Endothelial cell of umbilical vein (primary cell): Measurements from ENCODE around the gene ADTRP. TPM values are rescaled to one million over a fixed set of nuclear protein-coding genes. Genes with fewer than 3 reads are reported as not detected.

Experiments
- BruUV-seq: library from RNA; stranded (reverse); fragments of 400-500 nt; replicated peaks from 2 replicates; lab custom pipeline; 2021; lab: Mats Ljungman, UMichigan
- CTCF ChIA-PET: fragments of 300-600, 350-600 bp; sonication (Branson Sonifier 250); formaldehyde crosslinking; loops from one replicate; lab custom pipeline; 2021; ENCODE audit warnings: antibody characterized with exemption, inconsistent platforms; lab: Charles Lee
- POLR2A ChIA-PET: fragments of 300-600, 350-600 bp; sonication (Branson Sonifier 250); formaldehyde crosslinking; loops from one replicate; lab custom pipeline; 2021; ENCODE audit warnings: antibody characterized with exemption, inconsistent platforms; lab: Charles Lee
- DNase-seq: peaks from one replicate; pipeline ENCODE4 v3.0.0-alpha.2; 2011; ENCODE audit warnings: low read depth, low spot score
- FAIRE-seq: peaks from 2 replicates; lab custom pipeline; 2011; peaks lifted over from hg19 to GRCh38; lab: Jason Lieb, UNC
- H2AFZ ChIP-seq: 2 replicates; pipeline ENCODE4 v1.6.0; 2012; ENCODE audit warnings: low read depth, low read length, control low read depth, inconsistent platforms
- H3K27ac ChIP-seq: 2 replicates; pipeline ENCODE4 v1.5.1; 2011; ENCODE audit warnings: low read depth, mild to moderate bottlenecking, control low read depth, low read length, moderate library complexity; ENCODE audit not compliant: insufficient read depth
- H3K27me3 ChIP-seq, 2 experiments: 2 replicates each; pipeline versions ENCODE4 v1.6.0 to v1.6.1; 2011; ENCODE audit warnings: low read length in 2 of 2, mixed read lengths in 1 of 2; ENCODE audit not compliant: control insufficient read depth in 2 of 2, insufficient read depth in 2 of 2
- H3K36me3 ChIP-seq, 2 experiments: 2 replicates in 1 of 2; 3 replicates in 1 of 2; pipeline ENCODE4 v1.5.1; 2011; ENCODE audit warnings: low read length in 2 of 2, mild to moderate bottlenecking in 1 of 2, moderate library complexity in 1 of 2; ENCODE audit not compliant: control insufficient read depth in 2 of 2, insufficient read depth in 2 of 2; ENCODE audit errors: extremely low read depth in 1 of 2
- H3K4me1 ChIP-seq: 3 replicates; pipeline ENCODE4 v1.5.1; 2011; ENCODE audit warnings: mild to moderate bottlenecking, low read length; ENCODE audit not compliant: control insufficient read depth, insufficient read depth; ENCODE audit errors: extremely low read depth
- H3K4me2 ChIP-seq: 2 replicates; pipeline ENCODE4 v1.6.1; 2011; ENCODE audit warnings: low read length, control low read depth, mixed read lengths; ENCODE audit not compliant: insufficient read depth
- H3K4me3 ChIP-seq, 3 experiments: fragments of 200-600 bp in 1 of 3; sonication (generic), shearing (Covaris generic) in 1 of 3; replicated peaks in 1 of 3; 2 replicates each; pipeline ENCODE4 v1.5.1; 2011 to 2016; ENCODE audit warnings: control low read depth in 3 of 3, low read length in 3 of 3, mild to moderate bottlenecking in 2 of 3, inconsistent platforms in 1 of 3, low read depth in 1 of 3, moderate library complexity in 1 of 3; ENCODE audit not compliant: insufficient read depth in 1 of 3
- H3K79me2 ChIP-seq: 2 replicates; pipeline ENCODE4 v1.6.0; 2012; ENCODE audit warnings: low read length, inconsistent platforms; ENCODE audit not compliant: control insufficient read depth, insufficient read depth
- H3K9ac ChIP-seq: replicated peaks from 2 replicates; pipeline ENCODE3; 2011; ENCODE audit warnings: low read length, control low read depth; ENCODE audit not compliant: insufficient read depth; ENCODE audit errors: extremely low read depth
- H3K9me1 ChIP-seq: replicated peaks from 3 replicates; pipeline ENCODE4 v1.6.0; 2011; ENCODE audit warnings: mild to moderate bottlenecking, low read length; ENCODE audit not compliant: control insufficient read depth, insufficient read depth; ENCODE audit errors: extremely low read depth
- H3K9me3 ChIP-seq: replicated peaks from 2 replicates; pipeline ENCODE4 v1.5.1; 2012; ENCODE audit warnings: low read length, inconsistent platforms; ENCODE audit not compliant: control insufficient read depth, insufficient read depth
- H4K20me1 ChIP-seq: replicated peaks from 2 replicates; pipeline ENCODE3; 2011; ENCODE audit warnings: mild to moderate bottlenecking, low read length; ENCODE audit not compliant: control insufficient read depth, insufficient read depth; ENCODE audit errors: extremely low read depth
- CTCF ChIP-seq, 2 donors: IDR thresholded peaks; 1 replicate in 1 of 2; 2 replicates in 1 of 2; pipeline ENCODE4 v1.5.1; 2011; ENCODE audit warnings: low read length in 2 of 2, mild to moderate bottlenecking in 2 of 2, moderate library complexity in 2 of 2, control low read depth in 1 of 2, inconsistent platforms in 1 of 2, low read depth in 1 of 2; ENCODE audit not compliant: insufficient read depth in 1 of 2; ENCODE audit errors: extremely low read depth in 1 of 2
- EZH2 ChIP-seq: IDR thresholded peaks from 2 replicates; pipeline ENCODE4 v1.6.1; 2012; ENCODE audit warnings: borderline replicate concordance, low read depth, mild to moderate bottlenecking, moderate library complexity, low read length, inconsistent platforms; ENCODE audit not compliant: severe bottlenecking
- FOS ChIP-seq: IDR thresholded peaks from 2 replicates; pipeline ENCODE4 v1.6.1; 2011; ENCODE audit warnings: mild to moderate bottlenecking, low read length, moderate library complexity, borderline replicate concordance; ENCODE audit not compliant: insufficient read depth
- GATA2 ChIP-seq: IDR thresholded peaks from 2 replicates; pipeline ENCODE4 v1.7.0; 2011; ENCODE audit warnings: low read depth, mild to moderate bottlenecking, moderate library complexity, mixed read lengths, low read length; ENCODE audit not compliant: insufficient read length, insufficient read depth
- JUN ChIP-seq: IDR thresholded peaks from 2 replicates; pipeline ENCODE4 v1.6.1; 2011; ENCODE audit warnings: borderline replicate concordance, low read depth; ENCODE audit not compliant: insufficient read length, insufficient read depth
- MAX ChIP-seq: IDR thresholded peaks from 2 replicates; pipeline ENCODE4 v1.6.1; 2011; ENCODE audit not compliant: insufficient read depth, insufficient read length
- MYC ChIP-seq: IDR thresholded peaks from one replicate; pipeline ENCODE4 v1.6.1; 2011; ENCODE audit warnings: mild to moderate bottlenecking, low read depth, low read length
- POLR2A ChIP-seq: IDR thresholded peaks from 2 replicates; pipeline ENCODE4 v1.6.1; 2012; ENCODE audit warnings: low read depth, mild to moderate bottlenecking, control low read depth, low read length
- POLR2AphosphoS5 ChIP-seq: IDR thresholded peaks from 2 replicates; pipeline ENCODE4 v1.6.1; 2012; ENCODE audit warnings: low read depth, mild to moderate bottlenecking, control low read depth, low read length, moderate library complexity; ENCODE audit not compliant: insufficient read depth
- dilution Hi-C: fragments of 300-500 bp; cut with MboI; formaldehyde crosslinking; loops from one replicate; pipeline ENCODE4 v1.15.0; 2019; ENCODE audit warnings: low sequenced_read_pairs; ENCODE audit not compliant: extremely low pct_ligation_motif_present
- intact Hi-C: fragments of 100-400 bp; cut with micrococcal nuclease; formaldehyde crosslinking; loops from one replicate; pipeline ENCODE4 v1.10.0; 2022
- polyA plus RNA-seq, 4 experiments: library from polyadenylated mRNA; depleted of rRNA in 3 of 4; stranded (reverse) in 3 of 4; unstranded in 1 of 4; fragments of >200 nt; gene quantifications; 2 replicates each; pipeline versions ENCODE4 v1.2.1 to v1.2.3, GENCODE V29; 2011 to 2012; ENCODE audit warnings: missing spikeins in 1 of 4
- total RNA-seq: library from RNA; stranded (reverse); gene quantifications from 2 replicates; pipeline ENCODE4 v1.2.3, GENCODE V29; 2021

ADTRP gene
- total and polyA plus RNA-seq, 2 donors (not counting 3 experiments of a cell fraction or from before 2014, with no cell fraction given): 3.3 to 4.4 TPM

GRCh38 chr6:11773581-11773980 lies 5.0 kb downstream of the ADTRP start:
- Histone ChIP-seq H2AFZ (no peak overlapping the region), H3K79me2 (no peaks in the 10 kb centered on the region), H3K36me3 (no peaks in the 10 kb centered on the region), H3K4me3 (no peak overlapping the region), H3K9me1 (no peaks in the 10 kb centered on the region), H3K4me1 (peaks cover 32% of the 10 kb centered on the region), H3K9ac (no peak overlapping the region), H4K20me1 (no peaks in the 10 kb centered on the region), H3K4me2 (no peak overlapping the region), H3K9me3 (no peaks in the 10 kb centered on the region), H3K27me3 (no peaks in the 10 kb centered on the region), H3K27ac (no peak overlapping the region)
- intact Hi-C loops: no loop called here
- dilution Hi-C loops: loop anchor here (25.0 kb wide), 1 partner anchor 514 kb away; the partner anchor contains the start of gene EDN1
- DNase-seq (no peak), FAIRE-seq (no peak)
- no TSS peak for BruUV-seq
- no peak for TF ChIP-seq FOS
- no peak for TF ChIP-seq MAX
- TF ChIP-seq MYC: no peak
- TF ChIP-seq EZH2: no peak
- TF ChIP-seq GATA2: no peak
- TF ChIP-seq JUN: no peak
- no peak for TF ChIP-seq POLR2A
- no peak for TF ChIP-seq CTCF (IDR thresholded peaks at IDR 0.05; ENCODE audit: extremely low read depth in 1 of 2, insufficient read depth in 1 of 2, low read depth in 1 of 2, low read length in 2 of 2)
- TF ChIP-seq POLR2AphosphoS5: no peak
- ChIA-PET POLR2A (no interaction called here), CTCF (interaction anchor here (1.0 kb wide), 1 partner anchor 10 kb away, joined by 3 read pairs; no protein-coding TSS in a partner anchor)
